ENCODE measurements around the gene GPR37.

DNA sequence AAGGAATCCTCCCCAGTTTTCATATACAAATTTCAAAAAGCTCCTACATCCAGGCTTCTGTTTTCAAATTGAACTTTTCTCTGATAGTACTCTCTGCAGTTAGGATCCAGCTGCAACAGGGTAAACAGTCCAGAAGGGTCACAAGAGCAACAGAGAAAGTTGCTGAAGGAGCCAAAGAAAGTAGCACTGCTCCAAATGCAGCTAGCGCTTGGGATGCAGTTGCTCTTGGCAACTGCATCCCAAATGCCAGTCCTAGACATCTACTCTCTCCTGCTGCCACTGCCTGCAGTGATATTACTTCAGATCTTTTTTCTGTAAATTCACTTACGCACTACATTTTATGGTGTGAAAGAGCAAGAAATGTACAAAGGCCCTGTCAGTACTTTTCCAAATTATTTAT, 14.6 kb downstream of the GPR37 start:
- TF ChIP-seq CTCF (IDR thresholded peaks at IDR 0.05) (no peak), POLR2AphosphoS5 (IDR thresholded peaks at IDR 0.05) (no peak)

All from upper lobe of left lung (tissue), 4 donors.